Activated CD8-positive, alpha-beta T cell treated with anti-CD3 and anti-CD28 coated beads, Interleukin-2, amount 10 ng/mL, durations not matched to agents 7 days and 5 days (primary cell): ENCODE results near the gene PARD3B. TPM values are rescaled to one million over a fixed set of nuclear protein-coding genes. Genes with fewer than 3 reads are reported as not detected.

Source experiments
- ATAC-seq: fragments of 150-1000 bp; cut with Tn5 transposase; one replicate; pipeline ENCODE4 v1.10.0; 2021; ENCODE audit warnings: moderate library complexity
- CTCF ChIA-PET: fragments of 350-600 bp; sonication (Branson Sonifier 250); formaldehyde crosslinking; loops from one replicate; lab custom pipeline; 2021; ENCODE audit warnings: antibody characterized with exemption; lab: Charles Lee
- POLR2A ChIA-PET: fragments of 350-600 bp; sonication (Branson Sonifier 250); formaldehyde crosslinking; loops from one replicate; lab custom pipeline; 2021; ENCODE audit warnings: antibody characterized with exemption; lab: Charles Lee
- DNase-seq: peaks from one replicate; pipeline ENCODE4 v3.0.0-alpha.2; 2020
- H3K27ac Mint-ChIP-seq: one replicate; pipeline ENCODE4 v1.8.0; 2021; ENCODE audit warnings: mild to moderate bottlenecking, mixed read lengths
- H3K27me3 Mint-ChIP-seq: one replicate; pipeline ENCODE4 v1.8.0; 2021; ENCODE audit warnings: low read depth, mixed read lengths
- H3K36me3 Mint-ChIP-seq: one replicate; pipeline ENCODE4 v1.8.0; 2021; ENCODE audit warnings: low read depth, mixed read lengths
- H3K4me1 Mint-ChIP-seq: one replicate; pipeline ENCODE4 v1.8.0; 2021; ENCODE audit warnings: low read depth, mixed read lengths
- H3K4me3 Mint-ChIP-seq: one replicate; pipeline ENCODE4 v1.8.0; 2021; ENCODE audit warnings: mild to moderate bottlenecking, mixed read lengths
- H3K9me3 Mint-ChIP-seq: one replicate; pipeline ENCODE4 v1.8.0; 2022; ENCODE audit warnings: mixed read lengths; ENCODE audit not compliant: insufficient read depth
- total RNA-seq, 2 experiments: library from RNA; stranded (reverse); gene quantifications; one replicate each; pipeline ENCODE4 v1.2.3, GENCODE V29; 2021

Gene PARD3B
- total RNA-seq, 2 experiments from 2014 or later, result 0.76 to 1.0 TPM

- DNase-seq (no peak), ATAC-seq (no peak)
- Mint-ChIP-seq H3K27me3 (peaks cover 11% of the 10 kb centered on the region), H3K4me1 (peaks cover 3% of the 10 kb centered on the region), H3K27ac (no peak overlapping the region), H3K9me3 (peaks cover 4% of the 10 kb centered on the region), H3K4me3 (no peak overlapping the region), H3K36me3 (no peaks in the 10 kb centered on the region)
- ChIA-PET CTCF (interaction anchor here (1.1 to 1.3 kb wide), 2 partner anchors 33 to 37 kb away, joined by 3 read pairs; no protein-coding TSS in a partner anchor), POLR2A (no interaction called here)
Observed at GRCh38 chr2:205642599-205643356, 1097.5 kb downstream of the PARD3B start.

GRCh38 chr2:205643391-205643885 is 1098.2 kb downstream of the PARD3B start:
- no peak overlapping the region for H3K4me3 Mint-ChIP-seq
- no peaks in the 10 kb centered on the region for H3K36me3 Mint-ChIP-seq
- DNase-seq (no peak), ATAC-seq (no peak)
- CTCF ChIA-PET, result interaction anchor here (1.1 kb wide), 1 partner anchor 36 kb away, joined by 3 read pairs; no protein-coding TSS in a partner anchor
- POLR2A ChIA-PET, result interaction anchor here (0.6 kb wide), 1 partner anchor 1854 kb away, joined by 3 read pairs; no protein-coding TSS in a partner anchor
- no peaks in the 10 kb centered on the region for H3K4me1 Mint-ChIP-seq
- H3K9me3 Mint-ChIP-seq, result peaks cover 4% of the 10 kb centered on the region
- H3K27me3 Mint-ChIP-seq, result peaks cover 11% of the 10 kb centered on the region
- H3K27ac Mint-ChIP-seq, result no peak overlapping the region

- peaks cover 4% of the 10 kb centered on the region for H3K9me3 Mint-ChIP-seq
- no peaks in the 10 kb centered on the region for H3K36me3 Mint-ChIP-seq
- ATAC-seq (no peak), DNase-seq (no peak)
- ChIA-PET CTCF (interaction anchor here (1.1 kb wide), 1 partner anchor 35 kb away, joined by 3 read pairs; no protein-coding TSS in a partner anchor), POLR2A (interaction anchor here (0.6 kb wide), 1 partner anchor 1853 kb away, joined by 3 read pairs; no protein-coding TSS in a partner anchor)
- peaks cover 11% of the 10 kb centered on the region for H3K27me3 Mint-ChIP-seq
- H3K4me1 Mint-ChIP-seq, result no peaks in the 10 kb centered on the region
- H3K27ac Mint-ChIP-seq, result no peak overlapping the region
- no peak overlapping the region for H3K4me3 Mint-ChIP-seq
Observed at GRCh38 chr2:205644018-205644417, 1098.7 kb downstream of the PARD3B start.

- DNase-seq, result no peak
Observed at GRCh38 chr2:205646680-205647079, 1101.4 kb downstream of the PARD3B start.

DNA sequence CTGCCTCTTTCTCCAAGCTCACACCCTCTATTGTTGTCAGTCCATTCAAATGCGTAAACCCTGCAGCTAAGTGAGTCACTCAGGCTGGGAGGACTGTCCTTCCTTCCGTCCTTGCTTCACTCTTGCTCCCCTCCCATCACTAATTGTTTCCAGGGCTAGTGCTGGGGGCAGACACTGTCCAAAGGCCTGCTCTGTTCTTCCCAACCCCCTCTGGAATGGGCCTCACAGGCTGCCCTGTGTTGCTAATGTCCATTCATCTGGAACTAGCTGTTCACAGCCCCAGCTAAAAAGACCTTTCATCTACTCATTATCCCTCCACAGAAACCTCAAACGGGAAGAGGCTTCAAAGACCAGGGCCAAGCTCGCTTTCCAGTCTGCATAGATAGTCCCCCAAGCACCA is 1105.2 kb downstream of the PARD3B start:
- Mint-ChIP-seq H3K36me3 (no peaks in the 10 kb centered on the region), H3K4me3 (no peak overlapping the region)

More at GRCh38 chr2:205646680-205647079, 1101.4 kb downstream of the PARD3B start:
- ChIA-PET CTCF (no interaction called here), POLR2A (no interaction called here)
- ATAC-seq, result no peak
- Mint-ChIP-seq H3K27ac (no peak overlapping the region), H3K4me1 (no peaks in the 10 kb centered on the region), H3K4me3 (no peak overlapping the region), H3K36me3 (no peaks in the 10 kb centered on the region), H3K27me3 (peaks cover 7% of the 10 kb centered on the region), H3K9me3 (no peaks in the 10 kb centered on the region)

DNA sequence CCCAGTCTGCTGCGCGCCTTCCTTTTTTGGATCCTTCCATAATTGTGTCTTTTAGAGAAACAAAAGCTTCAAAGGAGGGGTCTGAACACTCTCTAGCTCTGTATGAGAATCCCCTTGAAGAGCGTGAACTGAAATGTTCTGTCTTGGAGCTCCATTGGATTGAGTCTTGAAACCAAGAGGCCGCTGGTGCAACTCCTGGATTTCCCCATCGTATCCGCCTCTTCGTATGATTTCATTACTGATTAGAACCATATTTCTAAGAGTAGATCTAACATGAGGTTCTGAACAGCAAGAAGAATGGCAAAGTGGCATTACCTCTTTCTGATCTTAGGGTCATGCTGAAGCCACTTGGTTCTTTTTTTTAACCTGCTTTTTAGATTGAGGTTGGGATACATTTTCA is 1105.7 kb downstream of the PARD3B start:
- H3K4me1 Mint-ChIP-seq, result no peaks in the 10 kb centered on the region
- ChIA-PET CTCF (interaction anchor here (1.3 kb wide), 1 partner anchor 24 kb away, joined by 5 read pairs; no protein-coding TSS in a partner anchor), POLR2A (no interaction called here)
- H3K27ac Mint-ChIP-seq, result no peak overlapping the region
- ATAC-seq, result no peak
- no peak overlapping the region for H3K4me3 Mint-ChIP-seq
- DNase-seq, result no peak
- H3K36me3 Mint-ChIP-seq, result no peaks in the 10 kb centered on the region
- H3K27me3 Mint-ChIP-seq, result peaks cover 6% of the 10 kb centered on the region
- no peaks in the 10 kb centered on the region for H3K9me3 Mint-ChIP-seq

More for the DNA sequence above, 1105.2 kb downstream of the PARD3B start:
- no peak for ATAC-seq
- no peaks in the 10 kb centered on the region for H3K9me3 Mint-ChIP-seq
- CTCF ChIA-PET, result no interaction called here
- POLR2A ChIA-PET, result no interaction called here
- H3K27ac Mint-ChIP-seq, result no peak overlapping the region
- H3K27me3 Mint-ChIP-seq, result peaks cover 4% of the 10 kb centered on the region
- no peaks in the 10 kb centered on the region for H3K4me1 Mint-ChIP-seq
- DNase-seq, result no peak

GRCh38 chr2:205651719-205652118 is 1106.4 kb downstream of the PARD3B start:
- Mint-ChIP-seq H3K27ac (no peak overlapping the region), H3K4me1 (no peaks in the 10 kb centered on the region), H3K9me3 (no peaks in the 10 kb centered on the region), H3K27me3 (peaks cover 3% of the 10 kb centered on the region), H3K4me3 (no peak overlapping the region), H3K36me3 (no peaks in the 10 kb centered on the region)
- ATAC-seq, result no peak
- DNase-seq, result no peak
- ChIA-PET CTCF (interaction anchor here (1.3 kb wide), 1 partner anchor 24 kb away, joined by 5 read pairs; no protein-coding TSS in a partner anchor), POLR2A (no interaction called here)

GRCh38 chr2:205654878-205655605 is 1109.8 kb downstream of the PARD3B start:
- H3K27ac Mint-ChIP-seq, result no peak overlapping the region
- peaks cover 2% of the 10 kb centered on the region for H3K4me1 Mint-ChIP-seq
- POLR2A ChIA-PET, result no interaction called here
- H3K9me3 Mint-ChIP-seq, result no peaks in the 10 kb centered on the region
- DNase-seq, result no peak
- CTCF ChIA-PET, result interaction anchor here (1.0 to 1.9 kb wide), 2 partner anchors 24 to 963 kb away, joined by 3 to 6 read pairs; no protein-coding TSS in a partner anchor
- ATAC-seq, result no peak
- no peaks in the 10 kb centered on the region for H3K36me3 Mint-ChIP-seq
- H3K27me3 Mint-ChIP-seq, result peaks cover 6% of the 10 kb centered on the region
- no peak overlapping the region for H3K4me3 Mint-ChIP-seq

DNA sequence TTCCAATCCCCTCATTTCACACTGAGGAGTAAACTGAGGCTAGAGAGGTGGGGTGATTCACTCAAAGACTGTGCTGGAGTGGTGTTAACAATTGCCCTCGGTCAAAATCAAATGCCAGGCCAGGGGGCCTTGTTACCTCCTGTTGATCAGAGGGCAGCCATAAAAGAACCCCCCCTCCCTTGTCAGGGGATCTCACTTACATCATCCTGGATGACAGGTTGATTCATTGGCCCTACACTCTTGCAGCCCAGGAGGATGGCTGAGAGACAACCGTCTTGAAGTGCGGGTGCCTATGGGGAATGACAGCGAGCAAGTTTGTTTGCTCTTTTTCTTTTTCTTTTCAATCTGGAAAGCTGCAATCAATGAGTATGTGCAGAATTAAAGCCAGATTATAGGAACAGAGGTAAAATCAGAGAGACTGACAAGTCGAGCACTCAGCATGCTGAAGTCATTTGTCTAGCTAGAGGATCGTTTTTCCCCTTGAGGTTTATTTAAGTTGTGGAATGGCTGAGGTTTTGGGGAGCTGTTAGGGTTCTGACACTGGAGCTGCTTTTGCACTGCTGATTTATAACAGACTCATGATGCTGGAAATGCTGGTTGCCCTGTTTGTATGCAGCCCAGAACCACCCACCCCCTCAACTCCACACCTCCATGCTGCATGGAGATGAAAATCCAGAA is 1110.6 kb downstream of the PARD3B start:
- ChIA-PET CTCF (interaction anchor here (1.0 to 1.9 kb wide), 2 partner anchors 23 to 964 kb away, joined by 3 to 6 read pairs; no protein-coding TSS in a partner anchor), POLR2A (no interaction called here)
- Mint-ChIP-seq H3K27ac (no peak overlapping the region), H3K9me3 (no peaks in the 10 kb centered on the region), H3K36me3 (no peaks in the 10 kb centered on the region), H3K4me3 (no peak overlapping the region), H3K27me3 (peaks cover 6% of the 10 kb centered on the region), H3K4me1 (peaks cover 11% of the 10 kb centered on the region)
- DNase-seq, result no peak
- no peak for ATAC-seq

GRCh38 chr2:205656461-205656860 is 1111.2 kb downstream of the PARD3B start:
- no peak for DNase-seq
- H3K4me3 Mint-ChIP-seq, result no peak overlapping the region
- POLR2A ChIA-PET, result no interaction called here
- no peaks in the 10 kb centered on the region for H3K36me3 Mint-ChIP-seq
- CTCF ChIA-PET, result no interaction called here
- ATAC-seq, result no peak
- peaks cover 6% of the 10 kb centered on the region for H3K27me3 Mint-ChIP-seq
- H3K4me1 Mint-ChIP-seq, result peaks cover 16% of the 10 kb centered on the region
- no peaks in the 10 kb centered on the region for H3K9me3 Mint-ChIP-seq
- H3K27ac Mint-ChIP-seq, result no peak overlapping the region

DNA sequence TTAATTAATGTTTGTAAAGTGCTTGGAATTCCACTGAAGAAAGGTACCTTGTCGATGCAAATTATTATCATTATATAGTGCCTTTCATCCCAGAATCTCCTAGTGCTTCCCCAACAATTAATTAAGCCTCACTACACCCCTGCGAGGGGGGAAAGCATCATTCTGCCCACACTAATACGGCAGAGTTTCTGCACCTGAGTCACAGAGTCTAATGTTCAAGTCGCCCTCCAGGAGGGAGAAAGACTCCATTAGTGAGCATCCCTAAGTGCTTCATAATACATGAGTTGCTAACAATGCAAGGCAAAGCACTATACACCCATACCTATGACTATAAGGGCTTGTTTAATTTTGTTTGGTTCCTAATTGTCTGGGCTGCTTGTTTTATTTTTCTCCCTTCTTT is 1111.7 kb downstream of the PARD3B start:
- H3K9me3 Mint-ChIP-seq, result no peaks in the 10 kb centered on the region
- H3K27ac Mint-ChIP-seq, result no peak overlapping the region
- DNase-seq (no peak), ATAC-seq (no peak)
- POLR2A ChIA-PET, result no interaction called here
- H3K4me1 Mint-ChIP-seq, result peaks cover 19% of the 10 kb centered on the region
- CTCF ChIA-PET, result interaction anchor here (7.0 kb wide), 1 partner anchor 18 kb away, joined by 35 read pairs; no protein-coding TSS in a partner anchor
- H3K36me3 Mint-ChIP-seq, result no peaks in the 10 kb centered on the region
- peaks cover 6% of the 10 kb centered on the region for H3K27me3 Mint-ChIP-seq
- no peak overlapping the region for H3K4me3 Mint-ChIP-seq
